NCI-H748 (cell line): ENCODE results near the gene CCDC85C.

Source experiments
- DNase-seq: peaks from one replicate; lab custom pipeline; 2025; ENCODE audit not compliant: unreplicated experiment; lab: John Stamatoyannopoulos, UW

CCDC85C gene

DNA sequence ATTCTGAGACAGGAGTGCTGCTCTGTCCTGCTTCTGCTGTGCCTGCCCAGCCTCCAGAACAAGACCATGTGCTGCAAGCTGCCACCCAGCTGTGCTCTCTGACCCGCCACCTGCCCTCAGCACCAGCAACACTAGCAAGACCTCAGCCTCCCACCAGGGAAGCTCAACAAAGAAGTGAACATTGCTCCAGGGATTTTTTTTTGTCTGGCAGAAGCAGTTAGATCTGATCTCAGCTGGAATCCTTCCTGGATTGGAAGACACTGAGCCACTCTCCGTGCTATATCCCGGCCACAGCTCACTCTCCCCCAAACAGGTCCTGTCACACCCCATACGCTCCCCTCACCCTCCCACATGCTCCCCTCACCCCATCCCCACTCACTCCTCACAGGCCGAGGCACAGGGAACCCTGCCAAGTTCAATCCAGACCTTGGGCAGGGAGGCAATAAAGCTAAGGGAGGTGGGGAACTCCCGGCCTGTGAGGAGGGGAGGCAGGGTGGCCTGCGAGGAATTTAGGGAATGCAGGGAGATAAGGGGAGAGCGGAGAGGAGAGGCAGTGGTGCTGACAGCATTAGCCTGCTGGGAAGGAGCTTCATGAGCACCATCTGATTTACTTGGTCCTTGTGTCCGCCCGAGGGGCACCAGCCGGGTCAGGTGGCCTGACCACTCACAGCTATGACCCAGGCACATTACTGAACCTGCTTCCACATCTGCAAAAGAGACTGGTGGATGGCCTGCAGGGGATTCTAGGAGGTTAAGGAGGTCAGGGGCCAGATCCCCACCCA lies 29.7 kb downstream of the CCDC85C start:
- DNase-seq: no peak

DNA sequence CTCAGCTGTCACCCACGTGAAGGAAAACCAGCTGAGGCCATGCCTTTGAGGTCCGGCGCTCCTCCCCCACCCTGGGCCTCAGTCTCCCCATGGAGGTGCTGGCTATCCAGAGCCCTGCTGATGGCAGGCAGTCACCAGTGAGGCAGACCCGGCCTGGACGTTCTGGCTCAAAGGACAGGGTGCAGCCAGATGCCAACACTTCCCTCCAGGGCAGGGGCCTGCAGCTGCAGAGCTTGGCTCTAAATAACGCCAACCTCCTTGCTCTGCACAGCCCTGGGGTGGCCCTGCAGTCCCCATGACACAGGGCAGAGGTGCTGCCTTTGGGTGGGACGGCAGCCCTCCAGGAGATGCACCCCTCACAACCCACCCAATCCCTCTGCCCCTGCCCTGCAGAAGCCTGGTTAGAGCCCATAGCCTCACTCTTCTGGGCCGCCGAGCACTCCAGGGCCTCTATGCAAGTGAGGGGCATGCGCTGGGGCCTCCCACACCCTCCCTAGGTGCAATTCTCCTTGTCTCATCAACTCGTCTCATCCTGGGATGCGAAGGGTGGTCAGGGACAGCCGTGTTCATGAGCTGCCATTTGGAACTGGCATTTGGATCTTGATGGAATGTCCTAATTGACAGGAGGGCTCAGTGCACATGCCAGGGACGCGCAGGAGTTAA lies 30.4 kb downstream of the CCDC85C start:
- DNase-seq: no peak

DNA sequence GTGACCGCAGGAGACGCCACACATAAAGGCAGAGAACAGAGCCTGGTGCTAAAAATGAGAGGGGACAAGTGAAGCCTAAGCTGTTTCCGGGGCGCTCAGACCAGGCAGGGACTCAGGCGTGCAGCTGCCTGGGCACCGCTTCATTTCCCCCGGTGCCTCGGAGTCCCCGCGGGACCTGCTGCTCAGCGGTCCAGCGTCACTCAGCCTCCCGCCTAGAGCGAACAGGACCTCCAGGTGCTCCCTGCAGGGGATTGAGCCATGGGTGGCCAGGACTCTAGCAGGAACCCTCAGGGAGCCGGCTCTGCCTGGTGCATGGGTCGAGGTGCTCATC lies 31.0 kb downstream of the CCDC85C start:
- DNase-seq: no peak

DNA sequence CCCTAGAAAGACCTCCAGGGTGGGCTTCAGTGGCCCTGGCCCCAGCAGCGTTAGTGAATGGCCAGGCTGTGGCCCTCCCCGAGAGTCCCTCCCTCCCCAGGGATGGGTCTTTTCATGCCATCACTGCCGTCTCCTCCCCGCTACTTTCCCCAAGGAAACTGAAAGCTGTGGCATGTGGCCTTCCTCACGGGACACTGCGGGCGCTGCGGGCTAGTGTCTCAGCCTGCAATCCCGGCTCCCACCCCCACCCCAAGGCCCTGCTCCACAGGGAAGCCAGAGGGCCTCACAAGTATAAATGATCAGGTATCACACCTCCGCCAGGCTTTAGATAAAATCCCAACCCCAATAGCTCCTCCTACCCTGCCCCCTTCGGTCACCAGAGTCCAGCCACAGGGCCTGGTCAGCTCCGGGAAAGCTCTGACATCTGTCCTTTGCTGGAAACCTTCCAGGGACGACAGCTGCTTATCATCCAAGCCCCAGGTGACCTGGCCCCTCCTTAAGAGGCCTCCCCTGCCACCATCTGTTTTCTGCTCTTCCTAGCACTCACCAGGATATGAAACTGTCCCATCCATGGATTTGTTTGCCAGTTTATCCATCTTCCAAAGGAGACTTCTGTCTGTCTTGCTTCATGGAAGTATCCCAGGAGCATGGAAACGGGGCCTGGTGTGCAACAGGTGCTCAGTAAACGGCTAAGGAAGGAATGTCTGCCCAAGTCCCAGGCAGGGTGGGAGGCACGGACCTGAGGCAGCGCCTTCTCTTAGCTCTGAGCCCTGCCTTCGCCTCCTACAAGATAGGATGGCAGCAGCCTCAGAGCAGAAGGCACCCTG lies 31.6 kb downstream of the CCDC85C start:
- DNase-seq: peak; percentile 59

DNA sequence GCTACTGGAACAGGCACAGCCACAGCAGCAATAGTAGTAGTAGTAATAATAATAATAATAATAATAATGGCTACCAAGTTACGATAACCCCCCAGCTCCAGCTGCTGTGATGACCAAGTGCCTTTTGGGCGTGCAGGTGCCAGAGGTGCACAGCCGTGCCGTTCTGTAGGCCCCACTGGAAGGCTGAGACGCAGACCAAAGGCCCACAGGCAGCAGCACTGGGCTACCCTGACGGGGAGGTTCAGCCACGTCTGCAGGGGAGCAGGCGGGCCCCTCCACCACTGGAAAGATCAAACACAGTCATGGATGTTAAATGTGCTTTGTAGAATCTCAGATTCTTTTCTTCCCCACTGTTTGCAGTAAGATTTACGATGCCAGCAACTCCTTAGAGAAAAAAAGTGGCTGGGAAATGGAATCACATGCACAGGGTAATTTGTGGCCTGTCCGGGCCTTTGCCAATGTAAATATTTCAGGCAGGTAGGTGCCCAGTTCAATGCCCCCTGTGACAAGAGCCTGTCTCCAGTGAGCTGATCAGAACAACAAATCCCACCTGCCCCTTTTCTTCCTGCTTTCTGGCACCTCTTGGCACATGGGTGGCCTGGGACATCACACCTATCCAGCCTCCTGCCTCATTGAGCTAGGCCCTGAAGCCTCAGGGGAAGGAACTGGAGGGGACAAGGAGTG lies 32.6 kb downstream of the CCDC85C start:
- DNase-seq: peak; percentile 42

DNA sequence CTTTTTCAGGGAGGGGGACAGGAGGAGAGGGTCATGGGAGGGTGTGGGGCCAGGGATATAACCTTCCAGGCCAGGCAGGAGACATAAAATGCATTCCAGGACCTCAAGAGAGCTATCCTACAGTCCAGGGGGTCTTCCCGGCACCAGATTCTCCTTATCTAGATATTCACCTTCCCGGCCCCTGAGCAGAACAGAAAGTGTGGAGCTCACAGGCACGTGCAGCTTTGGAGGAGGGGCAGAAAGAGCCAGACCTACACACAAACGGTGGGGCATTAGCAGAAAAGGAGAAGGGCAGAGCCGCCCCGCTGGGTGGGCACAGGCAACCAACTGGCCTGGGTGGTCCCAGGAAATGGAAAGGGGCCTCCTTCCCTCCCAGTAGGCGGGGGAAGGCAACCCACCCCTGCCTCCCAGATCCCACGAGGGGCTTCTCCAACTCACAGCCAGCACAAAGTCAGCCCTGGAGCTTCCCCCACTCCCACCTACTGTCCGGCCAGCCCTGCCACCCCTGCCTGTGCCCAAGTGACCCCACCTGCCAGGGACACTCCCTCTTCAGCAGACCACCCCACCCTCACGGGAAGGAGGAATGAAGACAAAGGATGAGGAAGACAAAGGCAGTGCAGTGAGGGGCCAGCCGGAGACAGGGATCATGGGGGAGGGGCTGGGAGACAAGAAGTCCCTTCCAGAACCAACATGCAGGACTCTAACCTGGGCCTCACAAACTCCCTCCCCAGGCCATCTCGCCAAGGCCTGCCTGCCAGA lies 33.3 kb downstream of the CCDC85C start:
- no peak for DNase-seq

DNA sequence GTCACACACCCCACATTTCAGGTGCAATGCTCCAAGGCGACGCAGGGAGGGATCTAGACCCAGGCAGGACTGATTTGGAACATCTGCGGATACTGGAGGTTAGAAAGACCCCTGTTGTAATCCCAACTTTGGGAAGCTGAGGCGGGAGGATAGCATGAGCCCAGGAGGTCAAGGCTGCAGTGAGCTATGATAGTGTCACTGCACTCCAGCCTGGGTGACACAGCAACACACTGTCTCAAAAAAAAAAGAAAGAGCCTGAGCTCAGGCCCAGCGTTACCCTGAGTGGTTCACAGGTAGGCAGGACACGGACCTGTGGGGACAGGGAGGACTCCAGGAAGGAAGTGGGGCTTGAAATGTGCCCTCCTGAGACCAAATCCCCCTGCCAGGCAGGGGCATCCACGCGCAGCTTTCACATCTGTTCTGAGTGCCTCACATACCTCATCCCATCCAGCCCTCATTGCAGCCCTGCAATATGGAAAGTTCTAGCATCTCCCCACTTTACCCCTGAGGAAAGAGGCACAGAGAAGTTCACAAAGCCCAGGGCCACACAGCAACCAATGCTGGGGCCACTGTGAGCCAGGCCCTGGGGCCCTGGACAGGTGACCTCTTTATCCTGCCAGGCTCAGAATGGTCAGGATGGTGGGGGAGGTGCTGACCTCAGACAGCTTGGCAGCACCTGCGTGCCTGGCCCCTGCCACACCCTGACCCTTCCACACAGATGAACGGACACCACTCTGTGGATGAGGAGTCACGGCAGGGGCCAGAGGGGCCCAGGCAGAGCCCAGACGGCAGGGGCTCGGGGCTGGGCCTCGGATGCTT lies 34.1 kb downstream of the CCDC85C start:
- DNase-seq: no peak

DNA sequence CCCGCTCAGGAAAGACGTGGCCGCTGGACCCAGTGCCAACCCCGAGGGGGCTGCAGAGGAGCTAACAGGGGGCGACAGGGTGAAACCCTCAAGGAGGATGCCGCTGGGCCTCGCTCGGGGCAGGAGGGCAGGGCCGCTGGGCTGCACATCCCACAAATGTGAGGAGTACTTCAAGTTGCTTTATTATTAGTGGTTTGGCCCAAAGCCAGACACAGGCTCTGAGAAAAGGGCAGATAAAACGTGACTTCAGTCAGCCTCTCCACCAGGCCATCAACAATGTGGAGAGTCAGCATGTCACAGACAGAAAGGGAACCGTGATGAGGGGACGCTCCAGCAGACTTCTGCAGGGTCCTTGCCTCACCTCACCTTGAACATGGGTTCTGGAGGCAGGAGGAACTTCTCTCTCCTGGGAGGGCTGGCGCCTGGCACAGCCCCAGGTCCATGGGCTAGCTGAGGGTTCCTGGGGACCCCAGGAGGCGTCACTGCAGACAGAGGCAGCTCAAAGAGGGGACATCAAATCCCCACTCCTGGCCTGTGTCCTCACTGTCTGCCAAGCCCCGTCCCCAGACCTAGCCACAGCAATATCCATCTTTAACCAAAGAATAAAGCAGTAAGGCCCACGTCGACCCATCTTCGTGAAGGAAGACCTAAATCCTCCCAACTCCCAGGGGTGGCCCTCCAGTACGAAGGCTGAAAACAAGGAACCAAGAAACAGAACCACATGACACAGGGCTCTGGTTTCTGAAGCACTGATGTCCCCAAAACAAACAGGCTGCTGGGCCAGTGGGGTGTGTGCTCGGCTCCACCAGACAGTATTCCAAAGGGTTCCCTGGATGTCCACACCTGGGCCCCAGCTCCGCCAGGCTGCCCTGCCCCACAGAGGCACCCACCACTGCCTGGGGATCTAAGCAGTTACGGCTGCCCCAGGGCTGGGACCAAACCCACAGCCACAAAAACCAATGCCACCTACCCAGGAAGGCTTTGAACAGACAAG lies 35.1 kb downstream of the CCDC85C start:
- peak; percentile 66 for DNase-seq

DNA sequence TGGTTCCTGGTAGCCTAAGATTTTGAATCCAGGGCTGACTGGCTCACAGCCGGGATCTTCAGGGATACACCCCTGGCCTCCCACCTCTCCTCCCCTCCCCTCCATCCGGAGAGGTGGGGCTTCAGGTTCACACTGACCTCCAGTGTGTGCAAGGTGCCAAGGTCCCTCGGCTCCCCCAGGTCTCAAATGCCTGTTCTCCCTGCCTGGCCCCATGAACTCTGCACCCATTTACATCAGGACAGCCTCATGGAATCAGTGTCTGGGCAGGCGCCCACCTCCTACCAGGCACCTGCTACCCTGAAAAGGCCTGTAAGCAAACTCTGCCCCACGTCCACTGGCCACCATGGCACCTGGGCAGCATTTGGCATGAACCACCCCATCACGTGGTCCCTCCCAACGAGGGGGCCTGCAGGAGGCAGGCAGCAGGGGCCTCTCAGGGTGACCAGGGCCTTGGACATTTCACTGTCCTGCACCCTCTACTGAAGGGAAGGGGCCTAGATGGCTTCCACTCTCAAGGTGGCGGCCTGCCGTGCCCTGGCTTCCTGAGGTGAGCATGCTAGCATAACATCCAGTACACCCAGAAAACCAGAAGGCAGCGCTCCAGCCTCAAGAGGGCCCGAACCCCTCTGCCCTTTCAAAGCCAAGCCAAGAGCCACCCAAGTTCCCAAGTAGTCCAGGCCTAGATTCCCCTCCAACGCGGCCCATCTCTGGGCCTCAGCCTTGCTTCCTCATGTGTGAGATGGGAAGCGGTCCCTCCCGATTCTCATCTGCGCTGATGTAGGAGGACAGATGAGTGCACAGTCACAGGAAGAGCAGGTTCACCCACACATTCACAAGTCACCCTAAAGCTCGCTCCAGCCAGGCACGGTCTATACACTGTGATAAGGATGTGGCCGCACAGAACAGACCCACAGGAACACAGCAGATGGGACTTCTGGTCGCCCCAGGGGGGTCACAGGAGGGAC lies 37.3 kb downstream of the CCDC85C start:
- no peak for DNase-seq

DNA sequence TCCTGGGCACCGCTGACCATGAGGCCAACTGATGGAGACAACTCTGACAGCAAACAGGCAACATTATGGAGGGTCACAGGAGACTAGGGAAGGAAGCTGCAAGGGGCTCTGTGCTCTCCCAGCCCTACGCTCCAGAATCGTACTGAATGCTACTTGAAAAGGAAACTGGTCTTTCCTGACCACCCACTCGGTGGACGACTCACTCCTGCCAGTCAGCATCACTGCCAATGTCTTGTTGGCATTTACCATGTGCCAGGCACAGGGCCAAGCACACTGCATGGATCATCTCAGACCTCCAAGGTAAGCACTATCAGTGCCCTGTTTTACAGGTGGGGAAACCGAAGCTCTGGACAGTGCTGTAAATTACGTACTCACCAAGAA lies 38.0 kb downstream of the CCDC85C start:
- DNase-seq: no peak

DNA sequence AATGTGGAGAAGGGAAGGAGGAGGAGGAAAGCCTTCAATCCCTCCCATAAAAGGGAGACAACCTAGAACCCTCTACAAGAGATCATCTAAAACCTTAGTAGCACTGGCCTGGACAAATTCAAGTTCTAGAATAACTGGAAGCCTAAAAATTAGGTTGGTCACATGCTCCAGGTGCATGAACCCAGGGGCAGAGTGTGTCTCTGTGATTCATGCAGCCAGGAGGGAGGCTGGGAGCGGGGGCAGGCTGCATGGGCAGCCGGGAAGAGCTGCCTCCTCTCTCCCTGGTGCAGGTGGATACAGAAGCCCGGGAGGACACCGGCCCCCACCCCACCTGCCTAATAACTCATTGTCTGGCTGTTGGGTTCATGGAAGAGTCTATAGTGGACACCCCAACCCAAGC lies 38.6 kb downstream of the CCDC85C start:
- DNase-seq: no peak

DNA sequence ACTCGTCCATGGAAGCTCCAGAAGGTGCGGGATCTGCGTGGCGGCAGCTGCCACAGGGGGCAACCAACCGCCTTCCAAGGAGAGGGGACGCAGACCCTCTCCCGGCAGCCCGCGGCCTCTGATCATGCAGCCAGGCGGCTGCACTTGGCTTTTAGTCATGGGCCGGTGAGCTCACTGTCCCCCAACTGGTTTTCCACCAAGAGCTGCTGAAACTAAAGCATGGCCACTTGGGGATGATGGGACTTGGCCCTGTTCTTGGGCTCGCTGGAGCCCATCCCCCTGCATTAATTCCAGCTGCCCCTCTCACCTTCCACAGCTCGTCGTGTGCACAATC lies 39.1 kb downstream of the CCDC85C start:
- DNase-seq: no peak

DNA sequence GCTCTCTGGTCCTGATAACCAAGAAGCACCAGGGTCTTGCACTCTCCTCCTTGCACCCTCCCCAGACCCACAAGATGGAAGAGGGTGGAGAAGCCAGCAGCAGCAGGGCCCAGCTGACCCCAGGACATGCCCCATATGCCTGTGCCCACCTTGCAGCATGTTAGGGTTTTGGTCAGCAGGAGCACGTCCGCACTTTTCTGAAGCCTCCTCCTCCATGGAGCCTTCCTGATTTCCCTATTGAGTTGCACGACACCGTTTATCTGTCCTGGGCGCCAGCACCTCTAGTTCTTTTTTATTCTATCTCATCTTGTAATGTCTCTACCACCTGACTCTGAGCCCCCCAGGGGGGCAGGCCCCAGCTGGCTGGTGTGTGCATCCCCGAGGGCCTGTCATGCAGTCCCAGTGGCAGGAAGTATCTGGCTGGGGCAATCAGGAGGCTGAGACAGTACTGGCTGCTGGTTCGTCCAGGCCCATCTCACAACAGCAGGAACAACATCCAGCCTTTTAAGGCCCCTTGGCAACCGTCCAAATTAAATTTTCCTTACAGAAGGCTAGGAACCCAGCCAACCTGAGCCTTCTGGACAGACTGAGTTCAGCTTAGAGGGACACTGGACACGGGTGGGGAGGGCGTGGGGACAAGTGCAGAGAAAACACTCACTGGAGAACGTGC lies 39.6 kb downstream of the CCDC85C start:
- DNase-seq: peak; percentile 88

DNA sequence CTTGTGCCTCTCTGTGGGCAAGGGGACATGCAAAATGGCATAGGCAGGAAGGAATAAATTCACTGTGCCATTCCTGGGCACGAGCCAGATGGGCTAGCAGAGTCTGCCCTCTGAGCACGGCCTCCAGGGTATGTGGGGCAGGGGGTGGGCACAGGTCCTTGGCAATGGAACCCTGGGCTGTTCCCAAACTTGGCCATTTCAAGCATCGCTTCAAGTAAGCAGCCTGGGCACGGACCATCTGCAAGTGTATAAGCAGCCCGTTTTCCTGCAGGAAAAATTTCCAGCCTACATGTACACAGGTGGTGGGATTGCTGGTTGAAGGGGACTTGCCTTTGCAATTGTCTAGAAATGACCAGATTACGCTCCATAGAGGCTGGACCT lies 40.3 kb downstream of the CCDC85C start:
- no peak for DNase-seq

DNA sequence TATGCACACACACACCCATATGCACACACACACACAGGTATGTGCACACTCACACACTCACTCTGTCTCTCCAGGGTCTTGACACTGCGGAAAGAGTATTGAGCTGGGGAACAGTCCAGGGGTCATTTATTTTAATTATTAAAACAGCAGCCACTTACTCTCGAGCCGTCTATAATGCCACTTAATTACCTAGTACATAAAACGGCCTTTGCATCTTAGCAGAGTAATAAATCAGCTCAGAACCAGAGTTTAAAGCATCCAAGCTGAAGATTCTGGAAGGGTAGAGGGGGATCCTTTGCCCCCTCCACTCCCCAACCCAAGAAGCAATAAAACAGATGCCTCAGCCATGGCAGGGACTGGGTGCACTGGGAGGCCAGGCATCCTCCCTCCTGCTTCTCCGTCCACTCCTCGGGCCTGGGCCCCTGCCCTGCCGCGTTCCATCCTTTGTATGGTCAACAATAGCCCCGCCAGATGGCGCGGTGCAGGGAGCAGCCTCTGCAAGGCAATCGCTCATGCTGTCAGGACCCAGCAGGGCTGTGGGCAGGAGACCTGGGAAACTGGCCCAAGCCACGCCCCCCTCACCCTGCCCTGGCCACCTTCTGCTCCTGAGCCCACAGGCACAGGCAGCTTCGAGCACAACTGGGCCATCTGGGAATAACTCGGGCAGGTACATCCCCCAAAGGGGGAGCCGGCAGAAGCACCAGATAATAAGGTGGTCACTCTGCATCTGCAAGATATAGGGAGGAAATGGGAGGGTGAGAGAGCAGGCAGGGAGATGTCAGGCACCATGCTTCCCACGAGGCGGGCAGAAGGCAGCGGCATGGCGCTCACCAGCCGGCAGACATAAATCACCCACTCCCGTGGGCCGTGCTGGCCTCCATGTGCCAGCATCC lies 40.9 kb downstream of the CCDC85C start:
- DNase-seq: peak; percentile 93

DNA sequence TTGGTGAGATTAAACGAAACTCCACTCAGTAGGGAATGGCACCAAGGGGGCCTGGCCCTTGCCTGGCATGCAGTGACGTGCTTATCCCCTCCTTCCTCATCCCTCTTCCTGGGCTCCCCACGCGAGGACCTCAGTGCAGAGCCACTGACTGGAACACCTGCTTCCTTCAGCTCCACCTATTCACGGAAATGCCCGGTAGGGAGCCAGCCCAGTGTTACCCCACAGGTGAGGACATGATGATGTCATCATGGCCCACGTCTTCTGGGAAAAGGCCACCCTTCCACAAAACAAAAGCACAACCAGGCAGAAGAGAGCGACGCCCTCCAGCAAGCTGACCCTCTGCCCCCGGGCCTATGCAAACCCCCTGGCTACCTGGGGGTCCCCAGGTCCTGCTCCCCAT lies 42.1 kb downstream of the CCDC85C start:
- no peak for DNase-seq
